Muscle of leg (tissue), 11 donors: ENCODE measurements around the gene SOAT1. TPM values are rescaled to one million over a fixed set of nuclear protein-coding genes. Genes with fewer than 3 reads are reported as not detected.
"Not testable (repeated sequence)": the region's sequence is repeated elsewhere in the genome, so short reads cannot be mapped to it uniquely, and the experiment has no call there.

Source experiments
- DNase-seq: peaks from one replicate; pipeline ENCODE4 v3.0.0; 2013
- H3K27ac ChIP-seq: one replicate; pipeline ENCODE4 v1.5.1; 2013; ENCODE audit warnings: mild to moderate bottlenecking, low read length, control low read depth
- H3K27me3 ChIP-seq: one replicate; pipeline ENCODE4 v1.6.1; 2013; ENCODE audit warnings: low read length; ENCODE audit not compliant: control insufficient read depth, insufficient read depth
- H3K36me3 ChIP-seq: one replicate; pipeline ENCODE4 v1.6.1; 2013; ENCODE audit warnings: low read length; ENCODE audit not compliant: control insufficient read depth, insufficient read depth
- H3K4me1 ChIP-seq: one replicate; pipeline ENCODE4 v1.6.1; 2013; ENCODE audit warnings: low read length; ENCODE audit not compliant: control insufficient read depth, insufficient read depth
- H3K4me3 ChIP-seq: one replicate; pipeline ENCODE4 v1.5.1; 2013; ENCODE audit warnings: low read length, control low read depth
- H3K9me3 ChIP-seq: replicated peaks from 2 replicates; pipeline ENCODE4 v1.6.1; 2013; ENCODE audit warnings: low read depth, low read length; ENCODE audit not compliant: control insufficient read depth
- WGBS: methylation state at CpG from one replicate; pipeline ENCODE4 v1.1.5; 2013; ENCODE audit warnings: missing lambda C conversion rate; ENCODE audit not compliant: insufficient coverage; 5-methylcytosine and 5-hydroxymethylcytosine counted together
- polyA plus RNA-seq, 8 donors: library from polyadenylated mRNA; unstranded; fragments of 120-200 nt; gene quantifications; one replicate each; pipeline versions ENCODE4 v1.2.1 to v1.2.3, GENCODE V29; 2013; ENCODE audit warnings: inconsistent platforms in 1 of 8, low replicate concordance in 1 of 8; ENCODE audit not compliant: insufficient read length in 8 of 8, insufficient read depth in 1 of 8
- total RNA-seq: library from RNA; stranded (reverse); fragments of 120-200 nt; gene quantifications from one replicate; pipeline ENCODE4 v1.2.4, GENCODE V29; 2013

SOAT1 gene
- total and polyA plus RNA-seq, 9 donors = 6.0 to 12.8 (median 7.3) TPM

GRCh38 chr1:179269071-179269470 is 24.5 kb upstream of the SOAT1 start:
- no peaks in the 10 kb centered on the region for H3K27me3 ChIP-seq
- H3K4me3 ChIP-seq = no peak overlapping the region
- H3K27ac ChIP-seq = no peak overlapping the region
- H3K9me3 ChIP-seq = no peaks in the 10 kb centered on the region
- H3K4me1 ChIP-seq = no peaks in the 10 kb centered on the region
- DNase-seq = no peak
- no peaks in the 10 kb centered on the region for H3K36me3 ChIP-seq

- not testable (repeated sequence) for H3K36me3 ChIP-seq, DNase-seq, H3K9me3 ChIP-seq, H3K27ac ChIP-seq, H3K4me3 ChIP-seq, H3K27me3 ChIP-seq, H3K4me1 ChIP-seq
- WGBS = 75% methylated on average over 2 of the region's 5 CpGs
These were observed 19.2 kb upstream of the SOAT1 start for GRCh38 chr1:179274424-179274823.

- H3K36me3 ChIP-seq = no peaks in the 10 kb centered on the region
- no peak for DNase-seq
- no peaks in the 10 kb centered on the region for H3K9me3 ChIP-seq
- no peak overlapping the region for H3K27ac ChIP-seq
- H3K27me3 ChIP-seq = no peaks in the 10 kb centered on the region
- no peak overlapping the region for H3K4me3 ChIP-seq
- 100% methylated on average over 4 of the region's 5 CpGs for WGBS
- H3K4me1 ChIP-seq = no peaks in the 10 kb centered on the region
These were observed 14.7 kb upstream of the SOAT1 start for GRCh38 chr1:179278920-179279319.

- WGBS = no CpG with 5 or more reads among the region's 2 CpGs
- no peak overlapping the region for H3K27ac ChIP-seq
These were observed 9.6 kb upstream of the SOAT1 start for GRCh38 chr1:179283992-179284391.

DNA sequence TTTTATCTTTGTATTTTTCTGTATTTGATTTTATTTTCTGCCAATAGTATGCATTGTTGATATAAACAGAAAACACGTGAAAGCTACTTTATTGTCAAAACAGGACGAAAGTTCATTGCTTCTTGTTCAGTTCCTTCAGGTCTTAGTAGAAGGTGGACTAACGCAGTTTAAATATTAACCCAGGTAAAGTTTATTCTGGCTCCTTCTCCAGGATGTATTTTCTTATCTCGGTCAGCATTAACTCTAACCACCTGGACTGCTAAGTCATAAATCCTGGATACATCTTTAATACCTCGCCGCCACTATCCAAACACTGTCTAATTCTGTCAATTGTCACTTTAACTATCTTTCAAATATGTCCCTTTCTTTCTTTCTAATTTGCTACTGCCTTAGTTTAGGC is 5.7 kb upstream of the SOAT1 start:
- Histone ChIP-seq H3K4me1 (peaks cover under 1% of the 10 kb centered on the region), H3K27ac (no peak overlapping the region), H3K36me3 (no peaks in the 10 kb centered on the region), H3K9me3 (no peaks in the 10 kb centered on the region), H3K27me3 (no peaks in the 10 kb centered on the region), H3K4me3 (no peak overlapping the region)
- WGBS = 90% methylated on average over 3 of the region's 6 CpGs
- no peak for DNase-seq

More at GRCh38 chr1:179283992-179284391, 9.6 kb upstream of the SOAT1 start:
- H3K4me1 ChIP-seq = no peaks in the 10 kb centered on the region
- H3K27me3 ChIP-seq = no peaks in the 10 kb centered on the region
- H3K36me3 ChIP-seq = no peaks in the 10 kb centered on the region
- no peak for DNase-seq
- H3K9me3 ChIP-seq = no peaks in the 10 kb centered on the region
- H3K4me3 ChIP-seq = no peak overlapping the region

DNA sequence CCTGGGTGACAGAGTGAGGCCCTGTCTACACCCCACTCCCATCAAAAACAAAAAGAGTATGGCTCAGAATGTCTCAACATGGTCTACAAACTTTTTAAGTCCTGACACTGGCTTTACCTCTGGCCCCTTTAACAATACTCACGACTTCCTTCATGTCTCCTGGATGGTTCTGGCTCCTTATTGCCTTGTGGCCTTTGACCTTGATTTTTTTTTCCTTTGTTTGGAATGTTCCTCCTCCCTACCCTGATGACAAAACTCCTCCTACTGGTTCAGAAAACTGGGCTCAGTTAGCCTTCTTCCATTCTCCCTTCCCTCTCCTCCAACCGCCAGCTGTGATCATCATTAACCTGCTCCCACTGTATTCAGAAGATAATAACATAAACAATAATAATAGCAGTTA is 4.6 kb upstream of the SOAT1 start:
- no peaks in the 10 kb centered on the region for H3K36me3 ChIP-seq
- 5% methylated on average over 1 of the region's 2 CpGs for WGBS
- peaks cover 5% of the 10 kb centered on the region for H3K4me1 ChIP-seq
- no peaks in the 10 kb centered on the region for H3K27me3 ChIP-seq
- no peak for DNase-seq
- H3K4me3 ChIP-seq = no peak overlapping the region
- no peaks in the 10 kb centered on the region for H3K9me3 ChIP-seq
- H3K27ac ChIP-seq = no peak overlapping the region

GRCh38 chr1:179295164-179295755 is 1.7 kb downstream of the SOAT1 start:
- DNase-seq = no peak
- no CpG with 5 or more reads among the region's 2 CpGs for WGBS
- Histone ChIP-seq H3K4me3 (no peak overlapping the region), H3K9me3 (no peaks in the 10 kb centered on the region), H3K27ac (no peak overlapping the region), H3K36me3 (no peaks in the 10 kb centered on the region), H3K27me3 (no peaks in the 10 kb centered on the region), H3K4me1 (peaks cover 10% of the 10 kb centered on the region)

GRCh38 chr1:179296356-179297104 is 2.9 kb downstream of the SOAT1 start:
- no peaks in the 10 kb centered on the region for H3K36me3 ChIP-seq
- WGBS = no CpG with 5 or more reads among the region's 4 CpGs
- no peak for DNase-seq
- H3K9me3 ChIP-seq = no peaks in the 10 kb centered on the region
- no peak overlapping the region for H3K27ac ChIP-seq
- no peaks in the 10 kb centered on the region for H3K27me3 ChIP-seq
- peaks cover 10% of the 10 kb centered on the region for H3K4me1 ChIP-seq
- no peak overlapping the region for H3K4me3 ChIP-seq

DNA sequence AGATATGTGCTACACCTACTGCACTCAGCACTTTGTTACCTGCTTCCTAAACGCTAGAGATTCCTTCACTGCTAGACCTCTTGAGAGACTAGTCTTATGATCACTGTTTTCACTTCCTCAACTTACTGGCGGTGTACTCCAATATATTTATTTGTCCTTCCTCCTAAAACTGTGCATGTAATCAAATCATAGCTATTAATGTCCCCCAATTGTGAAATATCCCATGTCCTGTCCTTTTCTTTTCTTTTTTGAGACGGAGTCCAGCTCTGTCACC is 3.4 kb downstream of the SOAT1 start:
- H3K36me3 ChIP-seq = no peaks in the 10 kb centered on the region
- H3K27ac ChIP-seq = no peak overlapping the region
- H3K4me1 ChIP-seq = peaks cover 10% of the 10 kb centered on the region
- no peak overlapping the region for H3K4me3 ChIP-seq
- DNase-seq = peak; percentile 39
- no peaks in the 10 kb centered on the region for H3K27me3 ChIP-seq
- H3K9me3 ChIP-seq = no peaks in the 10 kb centered on the region
- 77% methylated on average over 3 of the region's 3 CpGs for WGBS

DNA sequence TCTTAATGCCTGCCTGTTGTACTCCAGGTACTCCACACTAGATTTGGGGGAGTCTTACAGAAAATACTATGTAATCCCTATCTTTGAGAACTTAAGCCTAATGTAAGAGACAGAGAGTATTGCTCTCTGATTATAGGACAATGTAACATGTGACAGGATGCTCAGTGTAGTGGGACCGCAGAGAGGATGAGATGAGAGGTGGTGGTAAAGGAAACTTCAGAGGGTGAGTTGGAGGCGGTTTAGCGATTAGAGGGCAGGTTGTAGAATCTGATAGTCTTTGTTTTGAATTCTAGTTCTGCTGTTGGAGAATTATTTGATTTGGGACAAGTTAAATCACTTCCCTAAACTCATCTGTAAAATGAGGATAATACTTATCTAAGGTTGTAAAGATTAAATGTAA is 5.4 kb downstream of the SOAT1 start:
- Histone ChIP-seq H3K4me1 (peaks cover 4% of the 10 kb centered on the region), H3K27ac (no peak overlapping the region), H3K4me3 (no peak overlapping the region), H3K36me3 (no peaks in the 10 kb centered on the region), H3K27me3 (no peaks in the 10 kb centered on the region), H3K9me3 (no peaks in the 10 kb centered on the region)
- DNase-seq = no peak
- 79% methylated on average over 3 of the region's 3 CpGs for WGBS

DNA sequence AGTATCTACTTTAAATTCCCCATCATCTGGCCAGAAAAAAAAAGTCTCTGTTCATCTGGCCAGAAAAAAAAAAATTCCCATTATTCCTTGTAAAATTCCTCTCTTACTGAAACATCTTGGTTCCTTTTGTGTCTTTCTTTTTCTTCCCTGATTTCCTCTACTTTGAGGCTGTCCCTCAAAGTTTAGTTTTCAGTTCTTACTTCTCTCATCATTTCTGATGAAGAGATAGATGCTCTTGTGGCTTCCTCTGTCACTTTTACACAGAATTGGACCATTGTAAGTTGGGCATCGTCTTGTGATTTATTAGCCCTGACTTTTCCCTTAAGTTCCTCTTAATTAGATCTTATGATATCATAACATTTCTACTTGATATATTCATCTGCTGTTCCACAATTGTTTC is 6.5 kb downstream of the SOAT1 start:
- H3K4me3 ChIP-seq = no peak overlapping the region
- no peak for DNase-seq
- no peaks in the 10 kb centered on the region for H3K27me3 ChIP-seq
- WGBS = no CpG with 5 or more reads among the region's 1 CpG
- H3K36me3 ChIP-seq = no peaks in the 10 kb centered on the region
- no peak overlapping the region for H3K27ac ChIP-seq
- peaks cover under 1% of the 10 kb centered on the region for H3K4me1 ChIP-seq
- H3K9me3 ChIP-seq = no peaks in the 10 kb centered on the region
